DND-41 (cell line): Measurements from ENCODE around the gene MAGI3.

Experiments used
- EZH2 ChIP-seq: IDR thresholded peaks from 3 replicates; pipeline ENCODE4 v1.6.1; 2012; ENCODE audit warnings: borderline replicate concordance, low read depth, mild to moderate bottlenecking, moderate library complexity, low read length, inconsistent platforms; ENCODE audit not compliant: severe bottlenecking
- TF ChIP-seq, protein P1 (sequence below): IDR thresholded peaks from 2 replicates; pipeline ENCODE4 v1.5.1; 2012; ENCODE audit warnings: borderline replicate concordance, low read length, moderate library complexity, mild to moderate bottlenecking; ENCODE audit not compliant: poor library complexity, severe bottlenecking; ENCODE audit errors: extremely low read depth

DNA sequence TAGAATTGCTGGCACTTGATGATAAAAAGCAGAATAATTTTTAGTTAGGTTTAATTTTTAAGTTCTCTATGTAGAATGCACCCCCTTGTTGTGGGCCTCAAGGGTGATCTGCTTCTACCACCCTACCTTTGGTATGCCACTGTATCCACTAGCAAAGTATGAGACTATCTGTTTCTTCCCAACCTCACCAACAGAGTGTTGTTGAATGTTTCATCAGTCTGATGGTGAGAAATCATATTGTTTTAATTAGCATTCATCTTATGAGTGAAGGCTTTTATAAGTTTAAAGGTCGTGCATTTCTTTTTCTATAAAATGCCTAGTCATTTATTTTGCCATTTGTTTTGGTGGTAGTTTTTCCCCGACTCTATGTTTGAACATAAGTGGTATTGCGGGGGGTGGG, 141.0 kb downstream of the MAGI3 start:
- TF ChIP-seq EZH2: no peak
- TF ChIP-seq, protein P1, sequence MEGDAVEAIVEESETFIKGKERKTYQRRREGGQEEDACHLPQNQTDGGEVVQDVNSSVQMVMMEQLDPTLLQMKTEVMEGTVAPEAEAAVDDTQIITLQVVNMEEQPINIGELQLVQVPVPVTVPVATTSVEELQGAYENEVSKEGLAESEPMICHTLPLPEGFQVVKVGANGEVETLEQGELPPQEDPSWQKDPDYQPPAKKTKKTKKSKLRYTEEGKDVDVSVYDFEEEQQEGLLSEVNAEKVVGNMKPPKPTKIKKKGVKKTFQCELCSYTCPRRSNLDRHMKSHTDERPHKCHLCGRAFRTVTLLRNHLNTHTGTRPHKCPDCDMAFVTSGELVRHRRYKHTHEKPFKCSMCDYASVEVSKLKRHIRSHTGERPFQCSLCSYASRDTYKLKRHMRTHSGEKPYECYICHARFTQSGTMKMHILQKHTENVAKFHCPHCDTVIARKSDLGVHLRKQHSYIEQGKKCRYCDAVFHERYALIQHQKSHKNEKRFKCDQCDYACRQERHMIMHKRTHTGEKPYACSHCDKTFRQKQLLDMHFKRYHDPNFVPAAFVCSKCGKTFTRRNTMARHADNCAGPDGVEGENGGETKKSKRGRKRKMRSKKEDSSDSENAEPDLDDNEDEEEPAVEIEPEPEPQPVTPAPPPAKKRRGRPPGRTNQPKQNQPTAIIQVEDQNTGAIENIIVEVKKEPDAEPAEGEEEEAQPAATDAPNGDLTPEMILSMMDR: no peak
